Kidney epithelial cell (primary cell): ENCODE data around the gene MYL11. TPM values are rescaled to one million over a fixed set of nuclear protein-coding genes. Genes with fewer than 3 reads are reported as not detected.

Experiments
- DNase-seq: peaks from one replicate; pipeline ENCODE4 v3.0.0-alpha.2; 2010; ENCODE audit warnings: low read depth
- H3K27me3 ChIP-seq: 2 replicates; pipeline ENCODE4 v1.6.0; 2011; ENCODE audit warnings: low read length; ENCODE audit not compliant: control insufficient read depth, insufficient read depth
- H3K36me3 ChIP-seq: 2 replicates; pipeline ENCODE4 v1.5.1; 2011; ENCODE audit warnings: low read length; ENCODE audit not compliant: control insufficient read depth, insufficient read depth
- H3K4me3 ChIP-seq: 2 replicates; pipeline ENCODE4 v1.5.1; 2011; ENCODE audit warnings: low read depth, mild to moderate bottlenecking, control low read depth, low read length
- CTCF ChIP-seq: IDR thresholded peaks from 2 replicates; pipeline ENCODE4 v1.5.1; 2011; ENCODE audit warnings: mild to moderate bottlenecking, moderate library complexity, low read length, control low read depth, inconsistent platforms; ENCODE audit not compliant: insufficient read depth, poor library complexity, severe bottlenecking
- total RNA-seq: library from RNA; depleted of rRNA; stranded (reverse); fragments of >200 nt; gene quantifications from 2 replicates; pipeline ENCODE4 v1.2.3, GENCODE V29; 2015

Gene MYL11
- total RNA-seq, 1 donor from 2014 or later: not detected

- no peak for TF ChIP-seq CTCF
- Histone ChIP-seq H3K4me3 (peak overlapping the region; percentile 84), H3K27me3 (no peaks in the 10 kb centered on the region), H3K36me3 (peaks cover 6% of the 10 kb centered on the region)
- DNase-seq: no peak
Measured at GRCh38 chr16:30354423-30355143, 20.0 kb upstream of the MYL11 start.

GRCh38 chr16:30355144-30355953 is 19.3 kb upstream of the MYL11 start, which contains the start of gene CD2BP2:
TSS of gene CD2BP2 (minus strand) at chr16:30355308. CDS start at chr16:30354681, 627 bp downstream.
- peak within 1 kb of the TSS; percentile 84 for H3K4me3 ChIP-seq
- H3K36me3 ChIP-seq: peaks cover 8% of the 10 kb centered on the region
- no peak for TF ChIP-seq CTCF
- H3K27me3 ChIP-seq: no peaks in the 10 kb centered on the region
- DNase-seq: peak; percentile 99

DNA sequence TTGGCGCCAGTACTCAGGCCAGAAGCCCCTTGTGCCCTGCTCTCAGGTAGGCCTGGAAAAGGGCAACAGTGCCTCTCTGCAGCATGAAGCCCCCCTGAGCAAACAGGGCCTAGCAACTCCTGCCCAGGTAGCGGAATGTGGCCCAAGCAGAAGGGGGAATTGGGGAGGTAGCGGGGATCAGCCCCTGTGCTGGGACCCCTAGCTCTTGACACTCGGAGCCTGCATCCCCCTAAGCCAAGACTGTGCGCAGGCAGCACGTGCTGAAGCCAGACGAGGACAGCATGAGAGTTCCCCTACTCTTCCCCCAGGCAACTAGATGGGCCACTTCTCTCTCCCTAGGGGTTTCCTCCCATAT is 18.7 kb upstream of the MYL11 start:
- no peak for DNase-seq
- TF ChIP-seq CTCF: no peak
- Histone ChIP-seq H3K36me3 (peaks cover 5% of the 10 kb centered on the region), H3K27me3 (no peaks in the 10 kb centered on the region), H3K4me3 (peak overlapping the region; percentile 84)

DNA sequence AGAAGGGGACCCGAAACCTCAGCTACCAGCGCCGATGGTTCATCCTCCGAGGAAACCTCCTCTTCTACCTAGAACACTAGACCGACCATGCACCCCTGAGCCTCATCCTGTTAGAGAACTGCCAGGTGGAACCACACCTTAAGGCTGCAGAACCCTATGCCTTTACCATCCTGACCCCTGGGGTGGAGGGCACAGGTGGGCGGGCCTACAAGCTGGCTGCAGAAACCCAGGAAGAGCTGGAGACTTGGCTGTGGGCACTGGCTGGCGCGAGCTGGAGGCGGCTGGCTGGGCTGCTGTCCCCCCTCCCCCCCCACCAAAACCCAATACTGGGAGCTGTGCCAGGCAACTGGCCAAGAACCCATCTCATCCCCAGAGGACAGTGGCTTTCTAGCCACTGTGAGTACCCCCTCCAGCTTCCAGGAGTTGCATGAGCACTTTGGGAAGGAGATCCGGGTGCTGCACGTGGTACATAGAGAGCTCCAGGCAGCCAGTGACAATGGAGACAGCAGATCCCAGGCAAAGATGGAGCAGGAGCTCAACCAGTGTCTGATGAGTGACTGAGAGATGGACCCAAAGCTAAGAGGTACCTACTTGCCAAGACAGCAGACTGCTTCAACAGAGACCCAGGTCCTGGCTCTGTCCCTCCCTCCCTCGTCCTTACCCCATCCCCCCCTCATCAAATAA is 18.1 kb upstream of the MYL11 start:
- peaks cover 5% of the 10 kb centered on the region for H3K36me3 ChIP-seq
- H3K4me3 ChIP-seq: no peak overlapping the region
- no peak for DNase-seq
- no peaks in the 10 kb centered on the region for H3K27me3 ChIP-seq
- TF ChIP-seq CTCF: no peak

DNA sequence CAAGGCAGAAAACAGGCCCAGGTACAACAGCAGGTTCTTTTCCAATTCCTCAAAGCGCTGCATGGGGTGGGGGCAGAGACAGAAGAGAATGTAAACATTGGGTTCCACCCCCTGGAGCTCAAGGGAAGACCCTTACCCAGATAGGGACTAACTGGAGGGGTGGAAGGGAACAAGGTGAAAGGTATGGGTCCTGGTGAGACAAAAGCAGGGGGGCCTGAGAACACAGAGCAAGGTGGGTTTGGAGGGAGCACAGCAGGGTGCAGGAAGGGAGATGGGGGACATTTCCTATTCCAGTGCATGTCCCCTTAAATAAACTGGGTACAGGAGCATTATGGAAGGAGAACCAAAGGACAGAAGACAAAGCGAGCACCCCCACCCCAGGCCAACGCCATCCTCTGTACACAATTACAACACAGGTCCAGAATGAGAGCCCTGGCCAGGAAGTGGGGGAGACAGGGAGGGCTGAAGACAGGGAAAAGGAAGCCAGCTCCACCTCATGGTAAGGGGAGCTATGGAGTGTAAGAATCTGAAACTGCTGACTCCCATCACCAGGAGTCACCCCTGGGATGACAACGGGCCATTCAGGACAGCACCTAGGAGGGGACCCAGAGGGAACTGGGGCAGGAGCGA is 17.4 kb upstream of the MYL11 start:
- no peak for TF ChIP-seq CTCF
- no peak overlapping the region for H3K4me3 ChIP-seq
- peaks cover 5% of the 10 kb centered on the region for H3K36me3 ChIP-seq
- no peak for DNase-seq
- no peaks in the 10 kb centered on the region for H3K27me3 ChIP-seq
